B cell (primary cell): Measurements from ENCODE around the gene VCAM1. TPM values are rescaled to one million over a fixed set of nuclear protein-coding genes. Genes with fewer than 3 reads are reported as not detected.

ENCODE experiments used
- ATAC-seq: fragments of 200-7000 bp; cut with Tn5 transposase; one replicate; pipeline ENCODE4 v1.10.0; 2021; ENCODE audit warnings: low read depth, mild to moderate bottlenecking, moderate number of reproducible peaks, moderate library complexity
- CTCF ChIA-PET: fragments of 350-600 bp; sonication (Branson Sonifier 250); formaldehyde crosslinking; loops from one replicate; lab custom pipeline; 2021; ENCODE audit warnings: antibody characterized with exemption, inconsistent platforms; lab: Charles Lee
- POLR2A ChIA-PET: fragments of 350-600 bp; sonication (Branson Sonifier 250); formaldehyde crosslinking; loops from one replicate; lab custom pipeline; 2021; ENCODE audit warnings: antibody characterized with exemption; lab: Charles Lee
- DNase-seq: peaks from one replicate; pipeline ENCODE4 v3.0.0; 2013
- H2AFZ ChIP-seq: 2 replicates; pipeline ENCODE4 v1.6.1; 2012; ENCODE audit warnings: mild to moderate bottlenecking, low read depth, low read length; ENCODE audit not compliant: insufficient read depth, poor library complexity, severe bottlenecking
- H3K27ac ChIP-seq, 2 donors: 1 replicate in 1 of 2; 2 replicates in 1 of 2; pipeline ENCODE4 v1.5.1; 2012 to 2013; ENCODE audit warnings: low read length in 2 of 2, mild to moderate bottlenecking in 2 of 2, moderate library complexity in 1 of 2
- H3K27me3 ChIP-seq, 4 experiments: fragments of 200-600 bp in 1 of 4; sonication (generic) in 1 of 4; replicated peaks in 1 of 4; 1 replicate in 2 of 4; 2 replicates in 2 of 4; pipeline versions ENCODE4 v1.6.1 to v1.7.0; 2013 to 2016; ENCODE audit warnings: low read length in 3 of 4, mild to moderate bottlenecking in 2 of 4, mixed read lengths in 1 of 4, moderate library complexity in 1 of 4; ENCODE audit not compliant: insufficient read depth in 4 of 4, control insufficient read depth in 3 of 4; ENCODE audit errors: control extremely low read depth in 1 of 4
- H3K36me3 ChIP-seq, 2 experiments: replicated peaks in 1 of 2; 1 replicate in 1 of 2; 2 replicates in 1 of 2; pipeline versions ENCODE4 v1.6.1 to v1.7.1; 2013; ENCODE audit warnings: low read length in 1 of 2; ENCODE audit not compliant: insufficient read depth in 2 of 2, control insufficient read depth in 1 of 2; ENCODE audit errors: control extremely low read depth in 1 of 2, extremely low read depth in 1 of 2
- H3K4me1 ChIP-seq, 2 donors: fragments of 200-600 bp in 1 of 2; sonication (generic) in 1 of 2; 1 replicate in 1 of 2; 2 replicates in 1 of 2; pipeline versions ENCODE4 v1.5.1 to v1.6.1; 2013 to 2017; ENCODE audit warnings: low read length in 2 of 2; ENCODE audit not compliant: control insufficient read depth in 2 of 2, insufficient read depth in 2 of 2
- H3K4me2 ChIP-seq: replicated peaks from 2 replicates; pipeline ENCODE3; 2012; ENCODE audit warnings: mild to moderate bottlenecking, low read depth, low read length; ENCODE audit not compliant: poor library complexity, severe bottlenecking
- H3K4me3 ChIP-seq, 5 experiments: fragments of 200-600 bp in 1 of 5; sonication (generic) in 1 of 5; 1 replicate in 3 of 5; 2 replicates in 2 of 5; pipeline versions ENCODE4 v1.5.1 to v1.7.0; 2011 to 2016; ENCODE audit warnings: low read length in 4 of 5, mild to moderate bottlenecking in 4 of 5, low read depth in 2 of 5, control low read depth in 1 of 5, moderate library complexity in 1 of 5; ENCODE audit not compliant: insufficient read depth in 1 of 5; ENCODE audit errors: control extremely low read depth in 1 of 5, extremely low read depth in 1 of 5
- H3K79me2 ChIP-seq: fragments of 200-600 bp; sonication (generic); one replicate; pipeline ENCODE4 v1.6.0; 2016; ENCODE audit warnings: low read length; ENCODE audit not compliant: control insufficient read depth, insufficient read depth
- H3K9ac ChIP-seq: fragments of 200-600 bp; sonication (generic); 2 replicates; pipeline ENCODE4 v1.6.1; 2017; ENCODE audit warnings: mild to moderate bottlenecking, low read length, moderate library complexity
- H3K9me3 ChIP-seq, 3 donors: one replicate each; pipeline versions ENCODE4 v1.6.1 to v1.7.1; 2013; ENCODE audit warnings: low read length in 2 of 3; ENCODE audit not compliant: control insufficient read depth in 2 of 3, insufficient read depth in 1 of 3; ENCODE audit errors: control extremely low read depth in 1 of 3
- H4K20me1 ChIP-seq: 2 replicates; pipeline ENCODE4 v1.6.0; 2012; ENCODE audit warnings: mild to moderate bottlenecking, low read length; ENCODE audit not compliant: insufficient read depth, control insufficient read depth, poor library complexity, severe bottlenecking
- H3K27ac Mint-ChIP-seq: one replicate; pipeline ENCODE4 v1.8.0; 2021; ENCODE audit warnings: mixed read lengths
- H3K27me3 Mint-ChIP-seq: one replicate; pipeline ENCODE4 v1.8.0; 2021; ENCODE audit warnings: mixed read lengths
- H3K4me1 Mint-ChIP-seq: one replicate; pipeline ENCODE4 v1.8.0; 2021; ENCODE audit warnings: mixed read lengths
- H3K4me3 Mint-ChIP-seq: one replicate; pipeline ENCODE4 v1.8.0; 2021; ENCODE audit warnings: mixed read lengths
- H3K9me3 Mint-ChIP-seq: one replicate; pipeline ENCODE4 v1.8.0; 2022; ENCODE audit warnings: mixed read lengths; ENCODE audit not compliant: insufficient read depth
- EZH2 ChIP-seq: IDR thresholded peaks from 2 replicates; pipeline ENCODE4 v1.6.1; 2012; ENCODE audit warnings: borderline replicate concordance, low read depth, mild to moderate bottlenecking, moderate library complexity, low read length; ENCODE audit not compliant: insufficient read depth, poor library complexity, severe bottlenecking
- WGBS: methylation state at CpG from one replicate; pipeline ENCODE4 v1.1.5; 2013; ENCODE audit warnings: missing lambda C conversion rate; ENCODE audit not compliant: insufficient coverage; 5-methylcytosine and 5-hydroxymethylcytosine counted together
- intact Hi-C: fragments of 100-400 bp; cut with micrococcal nuclease; formaldehyde crosslinking; loops from one replicate; pipeline ENCODE4 v1.10.0; 2022
- polyA plus RNA-seq: library from polyadenylated mRNA; depleted of rRNA; stranded (reverse); fragments of >200 nt; gene quantifications from 2 replicates; pipeline ENCODE4 v1.2.3, GENCODE V29; 2012
- total RNA-seq, 2 donors: library from RNA; stranded (reverse); fragments of 120-200 nt in 1 of 2; gene quantifications; 1 replicate in 1 of 2; 2 replicates in 1 of 2; pipeline versions ENCODE4 v1.2.3 to v1.2.4, GENCODE V29; 2013 to 2022
- TF ChIP-seq, protein P1 (sequence below): fragments of 200-600 bp; IDR thresholded peaks from one replicate; pipeline ENCODE4 v1.8.0; 2022; ENCODE audit warnings: antibody characterized with exemption, mild to moderate bottlenecking

The VCAM1 gene
- total and polyA plus RNA-seq, 2 donors (not counting 1 experiment from before 2014, with no cell fraction given), result not detected

DNA sequence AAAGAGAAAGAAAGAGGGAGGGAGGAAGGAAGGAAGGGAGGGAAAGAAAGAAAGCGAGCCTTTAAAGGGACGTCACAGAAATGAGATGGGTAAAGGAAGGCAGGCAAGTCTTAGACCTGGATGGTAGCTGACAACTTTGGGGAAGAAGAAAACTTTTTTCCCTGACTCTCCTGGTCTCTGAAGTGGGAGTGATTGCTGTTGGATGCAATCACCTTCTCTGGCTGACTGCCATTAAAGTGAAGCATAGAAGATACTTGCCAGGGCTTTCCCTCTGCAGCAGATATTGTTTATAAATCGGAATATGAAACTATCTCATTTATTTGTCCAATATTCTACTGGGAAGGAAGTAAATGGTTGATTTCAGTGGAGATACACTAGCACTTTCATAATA lies 27.0 kb downstream of the VCAM1 start:
- no peak for TF ChIP-seq EZH2
- TF ChIP-seq, protein P1, sequence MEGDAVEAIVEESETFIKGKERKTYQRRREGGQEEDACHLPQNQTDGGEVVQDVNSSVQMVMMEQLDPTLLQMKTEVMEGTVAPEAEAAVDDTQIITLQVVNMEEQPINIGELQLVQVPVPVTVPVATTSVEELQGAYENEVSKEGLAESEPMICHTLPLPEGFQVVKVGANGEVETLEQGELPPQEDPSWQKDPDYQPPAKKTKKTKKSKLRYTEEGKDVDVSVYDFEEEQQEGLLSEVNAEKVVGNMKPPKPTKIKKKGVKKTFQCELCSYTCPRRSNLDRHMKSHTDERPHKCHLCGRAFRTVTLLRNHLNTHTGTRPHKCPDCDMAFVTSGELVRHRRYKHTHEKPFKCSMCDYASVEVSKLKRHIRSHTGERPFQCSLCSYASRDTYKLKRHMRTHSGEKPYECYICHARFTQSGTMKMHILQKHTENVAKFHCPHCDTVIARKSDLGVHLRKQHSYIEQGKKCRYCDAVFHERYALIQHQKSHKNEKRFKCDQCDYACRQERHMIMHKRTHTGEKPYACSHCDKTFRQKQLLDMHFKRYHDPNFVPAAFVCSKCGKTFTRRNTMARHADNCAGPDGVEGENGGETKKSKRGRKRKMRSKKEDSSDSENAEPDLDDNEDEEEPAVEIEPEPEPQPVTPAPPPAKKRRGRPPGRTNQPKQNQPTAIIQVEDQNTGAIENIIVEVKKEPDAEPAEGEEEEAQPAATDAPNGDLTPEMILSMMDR, result no peak
- Mint-ChIP-seq H3K27me3 (peaks cover 14% of the 10 kb centered on the region), H3K27ac (no peak overlapping the region), H3K4me1 (no peaks in the 10 kb centered on the region), H3K4me3 (no peak overlapping the region), H3K9me3 (no peaks in the 10 kb centered on the region)
- no peak for ATAC-seq
- Histone ChIP-seq H2AFZ (no peak overlapping the region), H4K20me1 (no peaks in the 10 kb centered on the region), H3K4me1 (no peaks in the 10 kb centered on the region), H3K4me2 (no peak overlapping the region), H3K9ac (no peak overlapping the region), H3K36me3 (no peaks in the 10 kb centered on the region), H3K79me2 (no peaks in the 10 kb centered on the region), H3K27ac (no peak overlapping the region), H3K9me3 (no peaks in the 10 kb centered on the region), H3K27me3 (no peaks in the 10 kb centered on the region), H3K4me3 (no peak overlapping the region)
- no peak for DNase-seq
- intact Hi-C loops, result no loop called here
- ChIA-PET POLR2A (no interaction called here), CTCF (no interaction called here)
- WGBS, result 88% methylated on average over 2 of the region's 3 CpGs

DNA sequence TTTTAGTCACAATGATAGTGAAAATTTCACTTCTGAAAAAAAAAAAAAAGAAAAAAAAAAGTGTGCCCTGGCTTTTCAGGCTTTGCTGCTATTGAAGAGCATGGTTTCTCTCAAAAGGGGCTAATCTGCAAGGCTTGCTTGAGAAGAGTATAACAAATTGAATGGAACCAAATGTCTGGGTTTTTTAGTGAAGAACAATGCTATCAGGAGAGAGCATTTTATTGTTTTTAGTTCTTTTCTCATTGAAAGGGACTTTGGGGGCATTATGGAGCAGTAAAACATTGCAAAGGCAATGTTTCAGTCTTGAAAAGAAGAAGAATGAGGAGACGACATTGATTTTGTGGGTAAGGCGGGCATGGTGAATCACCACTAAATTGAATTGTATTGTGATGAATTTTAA lies 28.2 kb downstream of the VCAM1 start:
- Mint-ChIP-seq H3K4me1 (no peaks in the 10 kb centered on the region), H3K4me3 (no peak overlapping the region), H3K9me3 (no peaks in the 10 kb centered on the region), H3K27ac (no peak overlapping the region), H3K27me3 (peaks cover 11% of the 10 kb centered on the region)
- intact Hi-C loops, result no loop called here
- Histone ChIP-seq H3K79me2 (no peaks in the 10 kb centered on the region), H3K4me2 (no peak overlapping the region), H2AFZ (no peak overlapping the region), H4K20me1 (no peaks in the 10 kb centered on the region), H3K27ac (no peak overlapping the region), H3K9me3 (no peaks in the 10 kb centered on the region), H3K27me3 (no peaks in the 10 kb centered on the region), H3K4me1 (no peaks in the 10 kb centered on the region), H3K36me3 (no peaks in the 10 kb centered on the region), H3K4me3 (no peak overlapping the region), H3K9ac (no peak overlapping the region)
- no peak for TF ChIP-seq EZH2
- TF ChIP-seq, protein P1, result no peak
- ChIA-PET CTCF (no interaction called here), POLR2A (no interaction called here)
- WGBS, result 83% methylated on average over 1 of the region's 2 CpGs
- no peak for DNase-seq
- no peak for ATAC-seq
